Thoracic aorta (tissue), 2 donors: ENCODE measurements around the gene PNPLA6. TPM values are rescaled to one million over a fixed set of nuclear protein-coding genes. Genes with fewer than 3 reads are reported as not detected.
A peak's percentile ranks its signal among the peaks of the same experiment; 100 is the strongest.

Experiments
- ATAC-seq: fragments of 150-250 bp; one replicate; pipeline ENCODE4 v1.8.0; 2017; ENCODE audit warnings: low read depth; ENCODE audit not compliant: insufficient number of reproducible peaks, low FRiP score
- DNase-seq: peaks from one replicate; pipeline ENCODE4 v3.0.0-alpha.2; 2020; ENCODE audit warnings: low spot score
- H3K27ac ChIP-seq, 2 donors: fragments of 200-600 bp; sonication (generic); 1 replicate in 1 of 2; 2 replicates in 1 of 2; pipeline ENCODE4 v1.5.1; 2016; ENCODE audit warnings: mild to moderate bottlenecking in 2 of 2, moderate library complexity in 2 of 2
- H3K27me3 ChIP-seq: fragments of 200-600 bp; sonication (generic); replicated peaks from 2 replicates; pipeline ENCODE4 v1.6.0; 2016; ENCODE audit warnings: mild to moderate bottlenecking; ENCODE audit not compliant: insufficient read depth
- H3K36me3 ChIP-seq: fragments of 200-600 bp; sonication (generic); one replicate; pipeline ENCODE4 v1.5.1; 2016
- H3K4me1 ChIP-seq, 2 donors: fragments of 200-600 bp; sonication (generic); 1 replicate in 1 of 2; 2 replicates in 1 of 2; pipeline versions ENCODE4 v1.5.1 to v1.6.0; 2016; ENCODE audit warnings: low read depth in 2 of 2, mild to moderate bottlenecking in 1 of 2; ENCODE audit not compliant: control insufficient read depth in 1 of 2
- H3K4me3 ChIP-seq: fragments of 200-600 bp; sonication (generic); 2 replicates; pipeline ENCODE4 v1.5.1; 2016; ENCODE audit warnings: mild to moderate bottlenecking
- H3K9me3 ChIP-seq: fragments of 200-600 bp; sonication (generic); 2 replicates; pipeline ENCODE4 v1.5.1; 2016
- total RNA-seq, 2 donors: library from RNA; depleted of rRNA; stranded (reverse); fragments of >200 nt; gene quantifications; one replicate each; pipeline versions ENCODE4 v1.1.0 to v1.2.3, GENCODE V29; 2016
- TF ChIP-seq, protein P1 (sequence below): fragments of 200-600 bp; sonication (generic); IDR thresholded peaks from one replicate; pipeline ENCODE4 v1.5.1; 2019; ENCODE audit warnings: antibody characterized with exemption

The PNPLA6 gene
- total RNA-seq, 2 donors from 2014 or later, result 128 to 143 TPM

DNA sequence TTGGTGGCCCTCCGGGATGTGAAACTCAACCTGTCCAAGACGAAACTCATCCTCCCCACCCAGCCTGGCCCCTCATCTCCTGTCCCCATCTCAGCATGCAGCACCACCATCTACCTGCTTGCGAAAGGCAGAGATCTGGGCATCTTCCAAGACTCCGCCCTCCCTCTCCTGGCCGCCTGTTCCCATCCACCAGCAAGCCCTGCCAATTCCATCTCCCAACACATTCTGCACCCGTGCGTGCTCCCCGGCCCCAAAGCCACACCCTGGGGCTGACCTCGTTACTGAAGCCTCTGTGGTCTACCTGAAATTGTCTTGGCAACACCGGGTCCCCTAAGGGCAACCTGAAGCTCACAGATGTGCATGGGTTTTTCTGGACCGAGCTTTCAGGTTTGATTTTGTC, 46.9 kb downstream of the PNPLA6 start:
- no peaks in the 10 kb centered on the region for H3K27me3 ChIP-seq
- no peaks in the 10 kb centered on the region for H3K36me3 ChIP-seq
- no peak for ATAC-seq
- no peaks in the 10 kb centered on the region for H3K4me1 ChIP-seq
- no peaks in the 10 kb centered on the region for H3K9me3 ChIP-seq
- H3K4me3 ChIP-seq, result no peak overlapping the region
- DNase-seq, result no peak
- TF ChIP-seq, protein P1, sequence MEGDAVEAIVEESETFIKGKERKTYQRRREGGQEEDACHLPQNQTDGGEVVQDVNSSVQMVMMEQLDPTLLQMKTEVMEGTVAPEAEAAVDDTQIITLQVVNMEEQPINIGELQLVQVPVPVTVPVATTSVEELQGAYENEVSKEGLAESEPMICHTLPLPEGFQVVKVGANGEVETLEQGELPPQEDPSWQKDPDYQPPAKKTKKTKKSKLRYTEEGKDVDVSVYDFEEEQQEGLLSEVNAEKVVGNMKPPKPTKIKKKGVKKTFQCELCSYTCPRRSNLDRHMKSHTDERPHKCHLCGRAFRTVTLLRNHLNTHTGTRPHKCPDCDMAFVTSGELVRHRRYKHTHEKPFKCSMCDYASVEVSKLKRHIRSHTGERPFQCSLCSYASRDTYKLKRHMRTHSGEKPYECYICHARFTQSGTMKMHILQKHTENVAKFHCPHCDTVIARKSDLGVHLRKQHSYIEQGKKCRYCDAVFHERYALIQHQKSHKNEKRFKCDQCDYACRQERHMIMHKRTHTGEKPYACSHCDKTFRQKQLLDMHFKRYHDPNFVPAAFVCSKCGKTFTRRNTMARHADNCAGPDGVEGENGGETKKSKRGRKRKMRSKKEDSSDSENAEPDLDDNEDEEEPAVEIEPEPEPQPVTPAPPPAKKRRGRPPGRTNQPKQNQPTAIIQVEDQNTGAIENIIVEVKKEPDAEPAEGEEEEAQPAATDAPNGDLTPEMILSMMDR, result no peak
- H3K27ac ChIP-seq, result no peak overlapping the region

DNA sequence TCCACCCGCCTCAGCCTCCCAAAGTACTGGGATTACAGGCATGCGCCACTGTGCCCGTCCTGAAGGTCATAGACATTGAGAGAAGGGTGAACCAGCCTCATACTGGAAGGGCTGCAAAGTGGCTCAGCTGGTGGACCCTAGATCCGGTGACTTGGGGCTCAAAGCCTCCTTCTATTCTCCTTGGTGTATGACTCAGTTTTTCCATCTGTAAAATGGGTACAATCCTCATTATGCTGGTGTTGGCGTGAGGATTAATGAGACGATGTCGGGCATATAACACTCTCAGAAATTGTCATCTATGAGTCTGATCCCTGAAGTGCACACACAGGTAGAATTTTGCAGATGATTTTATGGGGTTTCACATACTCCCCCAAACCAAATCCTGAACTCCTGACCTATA, 54.3 kb downstream of the PNPLA6 start:
- no peak overlapping the region for H3K4me3 ChIP-seq
- DNase-seq, result no peak
- no peaks in the 10 kb centered on the region for H3K4me1 ChIP-seq
- no peaks in the 10 kb centered on the region for H3K27me3 ChIP-seq
- H3K36me3 ChIP-seq, result no peaks in the 10 kb centered on the region
- no peaks in the 10 kb centered on the region for H3K9me3 ChIP-seq
- no peak for ATAC-seq
- TF ChIP-seq, protein P1, result no peak
- H3K27ac ChIP-seq, result no peak overlapping the region

DNA sequence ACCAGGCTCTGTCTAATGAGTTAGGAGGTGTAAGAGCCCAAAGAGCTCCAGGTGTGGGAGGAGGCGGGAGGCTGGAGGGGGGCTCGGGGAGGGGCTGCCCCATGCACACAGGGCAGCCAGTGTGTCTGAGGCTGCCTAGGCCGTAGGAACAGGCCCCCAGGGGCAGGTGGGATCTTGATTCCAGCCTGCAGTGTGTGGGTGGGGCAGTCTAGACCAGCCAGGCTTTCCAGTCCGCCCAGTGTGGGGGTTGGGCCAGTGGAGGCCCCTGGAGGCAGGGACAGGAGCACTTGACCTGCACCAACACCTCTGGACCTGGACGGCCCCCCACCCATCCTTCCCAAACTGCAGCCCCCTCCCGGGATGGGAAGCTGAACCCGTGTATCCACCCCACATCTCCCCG, 54.7 kb downstream of the PNPLA6 start:
- H3K36me3 ChIP-seq, result no peaks in the 10 kb centered on the region
- no peak overlapping the region for H3K4me3 ChIP-seq
- TF ChIP-seq, protein P1, result no peak
- no peak overlapping the region for H3K27ac ChIP-seq
- DNase-seq, result no peak
- no peaks in the 10 kb centered on the region for H3K27me3 ChIP-seq
- no peak for ATAC-seq
- H3K9me3 ChIP-seq, result no peaks in the 10 kb centered on the region
- no peaks in the 10 kb centered on the region for H3K4me1 ChIP-seq

DNA sequence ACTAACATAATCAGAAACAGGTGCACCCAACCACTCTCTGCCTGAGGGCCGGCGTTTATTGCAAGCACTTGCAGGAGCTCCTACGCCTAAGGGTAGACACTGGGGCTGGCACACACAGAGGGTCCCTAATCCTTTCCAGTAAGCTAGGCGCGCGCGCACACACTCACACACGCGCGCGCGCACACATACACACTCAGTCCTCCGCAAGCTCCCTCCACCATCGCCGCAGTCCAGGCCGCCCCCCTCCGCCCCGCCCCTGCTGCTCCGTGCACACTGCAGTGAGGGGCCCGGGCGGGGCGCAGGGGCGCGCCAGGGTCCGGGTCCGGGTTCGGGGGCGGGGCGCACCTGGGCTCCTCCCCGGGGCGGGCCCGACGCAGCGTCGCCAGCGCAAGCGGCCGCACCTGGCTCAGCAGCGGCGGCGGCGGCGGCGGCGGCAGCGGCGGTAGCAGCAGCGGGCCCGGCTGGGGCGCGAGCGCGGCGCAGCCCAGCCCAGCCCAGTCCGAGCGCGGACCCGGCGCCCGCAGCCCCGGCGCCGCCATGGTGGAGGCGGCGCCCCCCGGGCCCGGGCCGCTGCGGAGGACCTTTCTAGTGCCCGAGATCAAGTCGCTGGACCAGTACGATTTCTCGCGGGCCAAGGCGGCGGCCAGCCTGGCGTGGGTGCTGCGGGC, 60.1 kb downstream of the PNPLA6 start, which contains the start of gene CAMSAP3:
Gene CAMSAP3, plus strand, starts transcription at position 398 of the 668 bp plus-strand sequence. Its CDS starts 140 bp downstream, at position 538.
- Histone ChIP-seq H3K9me3 (no peaks in the 10 kb centered on the region), H3K4me1 (peaks cover 0 to 5% of the 10 kb centered on the region in 2 donors), H3K27ac (no peak within 1 kb of the TSS), H3K4me3 (peak within 1 kb of the TSS; percentile 9), H3K27me3 (peaks cover 6% of the 10 kb centered on the region), H3K36me3 (no peaks in the 10 kb centered on the region)
- TF ChIP-seq, protein P1, result no peak
- DNase-seq (no peak), ATAC-seq (no peak)

DNA sequence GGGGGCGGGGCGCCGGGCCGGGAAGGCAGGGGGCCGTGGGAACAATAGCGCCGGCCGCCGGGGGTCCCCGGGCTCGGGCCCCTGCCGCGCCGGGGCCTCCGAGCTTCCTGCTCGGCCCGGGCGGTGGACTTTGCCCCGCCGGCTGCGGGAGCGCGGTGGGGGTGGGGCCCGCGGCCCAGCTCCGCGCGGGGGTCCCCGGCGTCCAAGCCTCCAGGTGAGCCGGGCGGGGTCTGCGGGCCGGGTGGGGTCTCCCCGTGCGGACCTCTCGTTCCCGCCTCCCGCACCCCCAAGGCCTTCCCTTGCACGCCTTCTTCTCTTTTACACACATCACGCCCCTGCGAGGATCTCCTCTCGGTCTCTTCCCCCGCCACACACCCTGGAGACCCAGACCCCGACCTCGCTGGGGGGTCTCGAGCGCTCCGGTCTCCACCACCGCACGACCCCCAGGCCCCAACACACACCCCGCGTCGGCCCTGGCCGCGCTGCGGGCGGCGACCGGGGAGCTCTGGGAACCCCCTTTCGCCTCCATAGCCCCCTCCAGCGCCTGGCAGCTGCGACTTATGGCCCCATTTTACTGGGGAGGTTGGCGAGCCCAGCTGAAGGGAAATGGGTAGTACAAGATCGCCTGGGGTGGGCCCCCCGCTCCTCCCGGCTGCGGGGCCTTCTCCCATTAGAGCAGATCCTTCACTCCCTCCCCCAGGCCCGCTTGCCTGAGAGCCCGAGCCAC, 60.9 kb downstream of the PNPLA6 start:
- Histone ChIP-seq H3K36me3 (no peaks in the 10 kb centered on the region), H3K4me3 (peak overlapping the region; percentile 9), H3K27ac (no peak overlapping the region), H3K4me1 (peaks cover 0 to 5% of the 10 kb centered on the region in 2 donors), H3K27me3 (peaks cover 6% of the 10 kb centered on the region), H3K9me3 (no peaks in the 10 kb centered on the region)
- ATAC-seq (no peak), DNase-seq (no peak)
- TF ChIP-seq, protein P1, result no peak
